ENCODE measurements around the gene EXTL2.
"Not testable (repeated sequence)": the region's sequence is repeated elsewhere in the genome, so short reads cannot be mapped to it uniquely, and the experiment has no call there.

EXTL2 gene

GRCh38 chr1:100847361-100848082 lies 47.1 kb downstream of the EXTL2 start:
- H3K9me3 ChIP-seq (ENCODE audit: control insufficient read depth, low read depth, low read length) = no peaks in the 10 kb centered on the region
- no peak overlapping the region for H3K9ac ChIP-seq (ENCODE audit: low read length)
- peaks cover 40% of the 10 kb centered on the region for H3K27me3 ChIP-seq (ENCODE audit: control insufficient read depth, insufficient read depth, low read length)

GRCh38 chr1:100843160-100843559 lies 51.5 kb downstream of the EXTL2 start:
- not testable (repeated sequence) for H3K9me3 ChIP-seq (ENCODE audit: control insufficient read depth, low read depth, low read length); H3K4me3 ChIP-seq (ENCODE audit: low read length); H3K36me3 ChIP-seq (ENCODE audit: control insufficient read depth, low read depth, low read length); H3K9ac ChIP-seq (ENCODE audit: low read length); H3K4me1 ChIP-seq (ENCODE audit: control insufficient read depth, low read depth, low read length); H3K27ac ChIP-seq (ENCODE audit: low read length)
- peaks cover 15% of the 10 kb centered on the region for H3K27me3 ChIP-seq (ENCODE audit: control insufficient read depth, insufficient read depth, low read length)

More at GRCh38 chr1:100847361-100848082, 47.1 kb downstream of the EXTL2 start:
- Histone ChIP-seq H3K27ac (ENCODE audit: low read length) (no peak overlapping the region), H3K4me3 (ENCODE audit: low read length) (no peak overlapping the region), H3K4me1 (ENCODE audit: control insufficient read depth, low read depth, low read length) (no peaks in the 10 kb centered on the region), H3K36me3 (ENCODE audit: control insufficient read depth, low read depth, low read length) (no peaks in the 10 kb centered on the region)

GRCh38 chr1:100835866-100836842 lies 58.5 kb downstream of the EXTL2 start:
- no peaks in the 10 kb centered on the region for H3K27me3 ChIP-seq (ENCODE audit: control insufficient read depth, insufficient read depth, low read length)
- no peaks in the 10 kb centered on the region for H3K36me3 ChIP-seq (ENCODE audit: control insufficient read depth, low read depth, low read length)
- H3K9ac ChIP-seq (ENCODE audit: low read length) = no peak overlapping the region
- H3K27ac ChIP-seq (ENCODE audit: low read length) = no peak overlapping the region
- no peaks in the 10 kb centered on the region for H3K9me3 ChIP-seq (ENCODE audit: control insufficient read depth, low read depth, low read length)
- H3K4me3 ChIP-seq (ENCODE audit: low read length) = no peak overlapping the region
- peaks cover 7% of the 10 kb centered on the region for H3K4me1 ChIP-seq (ENCODE audit: control insufficient read depth, low read depth, low read length)

- no peaks in the 10 kb centered on the region for H3K36me3 ChIP-seq (ENCODE audit: control insufficient read depth, low read depth, low read length)
- H3K27me3 ChIP-seq (ENCODE audit: control insufficient read depth, insufficient read depth, low read length) = no peaks in the 10 kb centered on the region
- peaks cover 7% of the 10 kb centered on the region for H3K4me1 ChIP-seq (ENCODE audit: control insufficient read depth, low read depth, low read length)
- H3K9ac ChIP-seq (ENCODE audit: low read length) = no peak overlapping the region
- H3K9me3 ChIP-seq (ENCODE audit: control insufficient read depth, low read depth, low read length) = no peaks in the 10 kb centered on the region
- H3K4me3 ChIP-seq (ENCODE audit: low read length) = no peak overlapping the region
- H3K27ac ChIP-seq (ENCODE audit: low read length) = no peak overlapping the region
Measured at GRCh38 chr1:100834777-100835660, 59.6 kb downstream of the EXTL2 start.

GRCh38 chr1:100832694-100833428 lies 61.8 kb downstream of the EXTL2 start:
- no peak overlapping the region for H3K4me3 ChIP-seq (ENCODE audit: low read length)
- no peaks in the 10 kb centered on the region for H3K36me3 ChIP-seq (ENCODE audit: control insufficient read depth, low read depth, low read length)
- H3K9ac ChIP-seq (ENCODE audit: low read length) = no peak overlapping the region
- no peaks in the 10 kb centered on the region for H3K27me3 ChIP-seq (ENCODE audit: control insufficient read depth, insufficient read depth, low read length)
- peaks cover 7% of the 10 kb centered on the region for H3K4me1 ChIP-seq (ENCODE audit: control insufficient read depth, low read depth, low read length)
- no peaks in the 10 kb centered on the region for H3K9me3 ChIP-seq (ENCODE audit: control insufficient read depth, low read depth, low read length)
- no peak overlapping the region for H3K27ac ChIP-seq (ENCODE audit: low read length)

GRCh38 chr1:100825666-100826065 lies 69.0 kb downstream of the EXTL2 start:
- not testable (repeated sequence) for H3K4me3 ChIP-seq (ENCODE audit: low read length); H3K9ac ChIP-seq (ENCODE audit: low read length); H3K36me3 ChIP-seq (ENCODE audit: control insufficient read depth, low read depth, low read length); H3K27ac ChIP-seq (ENCODE audit: low read length); H3K4me1 ChIP-seq (ENCODE audit: control insufficient read depth, low read depth, low read length); H3K27me3 ChIP-seq (ENCODE audit: control insufficient read depth, insufficient read depth, low read length); H3K9me3 ChIP-seq (ENCODE audit: control insufficient read depth, low read depth, low read length)

All from iPS-18a (cell line).